ENCODE data around the gene SSU72. TPM values are rescaled to one million over a fixed set of nuclear protein-coding genes. Genes with fewer than 3 reads are reported as not detected.
"Not testable (repeated sequence)": the region's sequence is repeated elsewhere in the genome, so short reads cannot be mapped to it uniquely, and the experiment has no call there.

SSU72 gene
- total and polyA plus RNA-seq, 2 donors (not counting 1 experiment from before 2014, with no cell fraction given): 65.1 to 127 TPM

DNA sequence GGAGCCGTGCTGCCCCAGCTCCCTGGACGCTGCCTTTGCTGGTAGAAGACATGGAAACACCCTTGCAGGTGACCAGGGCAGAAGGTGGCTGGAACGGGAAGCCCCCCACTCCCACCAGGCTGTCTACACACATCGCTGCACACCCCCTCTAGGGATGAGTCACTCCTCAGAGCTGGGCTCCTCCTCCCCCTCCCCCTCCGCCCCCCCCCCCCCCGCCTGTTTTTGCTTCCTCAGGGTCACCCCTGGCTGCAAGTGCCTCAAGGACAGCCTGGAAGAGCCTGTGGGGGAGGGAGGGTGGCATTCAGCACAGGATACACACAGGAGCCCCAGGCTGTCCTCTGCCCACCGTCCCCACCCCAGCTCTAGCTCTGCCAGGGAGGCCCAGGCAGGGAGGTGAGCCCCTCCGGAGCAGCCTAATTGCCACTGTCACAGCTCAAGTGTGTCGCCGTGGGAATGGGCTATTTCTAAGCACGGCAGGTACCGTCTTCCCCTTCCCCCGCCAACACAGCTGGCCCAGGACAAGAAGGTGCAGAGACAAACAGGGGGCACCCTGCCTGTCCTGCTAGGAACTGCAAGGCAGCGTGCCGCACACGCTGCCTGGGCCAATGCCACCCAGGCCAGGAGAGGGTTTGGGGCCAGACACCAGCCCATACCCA, 22.7 kb upstream of the SSU72 start:
- H3K27me3 ChIP-seq (ENCODE audit: control insufficient read depth, insufficient read depth, low read length): peaks cover 12% of the 10 kb centered on the region
- no peak overlapping the region for H3K4me3 ChIP-seq (replicated peaks in 1 of 4; ENCODE audit: control extremely low read depth in 1 of 4, insufficient read depth in 1 of 4, low read depth in 3 of 4, low read length in 4 of 4)
- H3K9ac ChIP-seq (ENCODE audit: insufficient read depth, low read length): no peak overlapping the region
- no peaks in the 10 kb centered on the region for H3K79me2 ChIP-seq (ENCODE audit: control insufficient read depth, insufficient read depth, low read length)
- TF ChIP-seq, protein P1, sequence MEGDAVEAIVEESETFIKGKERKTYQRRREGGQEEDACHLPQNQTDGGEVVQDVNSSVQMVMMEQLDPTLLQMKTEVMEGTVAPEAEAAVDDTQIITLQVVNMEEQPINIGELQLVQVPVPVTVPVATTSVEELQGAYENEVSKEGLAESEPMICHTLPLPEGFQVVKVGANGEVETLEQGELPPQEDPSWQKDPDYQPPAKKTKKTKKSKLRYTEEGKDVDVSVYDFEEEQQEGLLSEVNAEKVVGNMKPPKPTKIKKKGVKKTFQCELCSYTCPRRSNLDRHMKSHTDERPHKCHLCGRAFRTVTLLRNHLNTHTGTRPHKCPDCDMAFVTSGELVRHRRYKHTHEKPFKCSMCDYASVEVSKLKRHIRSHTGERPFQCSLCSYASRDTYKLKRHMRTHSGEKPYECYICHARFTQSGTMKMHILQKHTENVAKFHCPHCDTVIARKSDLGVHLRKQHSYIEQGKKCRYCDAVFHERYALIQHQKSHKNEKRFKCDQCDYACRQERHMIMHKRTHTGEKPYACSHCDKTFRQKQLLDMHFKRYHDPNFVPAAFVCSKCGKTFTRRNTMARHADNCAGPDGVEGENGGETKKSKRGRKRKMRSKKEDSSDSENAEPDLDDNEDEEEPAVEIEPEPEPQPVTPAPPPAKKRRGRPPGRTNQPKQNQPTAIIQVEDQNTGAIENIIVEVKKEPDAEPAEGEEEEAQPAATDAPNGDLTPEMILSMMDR (conservative IDR thresholded peaks at IDR 0.05 in 1 of 2, IDR thresholded peaks at IDR 0.05 in 1 of 2; ENCODE audit: low read depth in 1 of 2, low read length in 2 of 2): peak; percentile 10 to 43
- TF ChIP-seq EZH2 (IDR thresholded peaks at IDR 0.05; ENCODE audit: low read length, missing control alignments): no peak
- no peak overlapping the region for H2AFZ ChIP-seq (ENCODE audit: low read length)
- H3K27ac ChIP-seq (ENCODE audit: insufficient read depth, low read length): no peak overlapping the region
- no peaks in the 10 kb centered on the region for H3K36me3 ChIP-seq (ENCODE audit: control insufficient read depth, insufficient read depth, low read length)
- H3K9me3 ChIP-seq (ENCODE audit: control insufficient read depth, insufficient read depth, low read depth, low read length): no peaks in the 10 kb centered on the region
- no peak overlapping the region for H3K4me2 ChIP-seq (ENCODE audit: extremely low read depth, insufficient read depth, low read length)
- H4K20me1 ChIP-seq (ENCODE audit: control insufficient read depth, extremely low read depth, insufficient read depth, low read length): no peaks in the 10 kb centered on the region
- peaks cover 2% of the 10 kb centered on the region for H3K4me1 ChIP-seq (ENCODE audit: control insufficient read depth, extremely low read depth, insufficient read depth, low read length)
- no peak for DNase-seq (ENCODE audit: low read depth in 2 of 2)

DNA sequence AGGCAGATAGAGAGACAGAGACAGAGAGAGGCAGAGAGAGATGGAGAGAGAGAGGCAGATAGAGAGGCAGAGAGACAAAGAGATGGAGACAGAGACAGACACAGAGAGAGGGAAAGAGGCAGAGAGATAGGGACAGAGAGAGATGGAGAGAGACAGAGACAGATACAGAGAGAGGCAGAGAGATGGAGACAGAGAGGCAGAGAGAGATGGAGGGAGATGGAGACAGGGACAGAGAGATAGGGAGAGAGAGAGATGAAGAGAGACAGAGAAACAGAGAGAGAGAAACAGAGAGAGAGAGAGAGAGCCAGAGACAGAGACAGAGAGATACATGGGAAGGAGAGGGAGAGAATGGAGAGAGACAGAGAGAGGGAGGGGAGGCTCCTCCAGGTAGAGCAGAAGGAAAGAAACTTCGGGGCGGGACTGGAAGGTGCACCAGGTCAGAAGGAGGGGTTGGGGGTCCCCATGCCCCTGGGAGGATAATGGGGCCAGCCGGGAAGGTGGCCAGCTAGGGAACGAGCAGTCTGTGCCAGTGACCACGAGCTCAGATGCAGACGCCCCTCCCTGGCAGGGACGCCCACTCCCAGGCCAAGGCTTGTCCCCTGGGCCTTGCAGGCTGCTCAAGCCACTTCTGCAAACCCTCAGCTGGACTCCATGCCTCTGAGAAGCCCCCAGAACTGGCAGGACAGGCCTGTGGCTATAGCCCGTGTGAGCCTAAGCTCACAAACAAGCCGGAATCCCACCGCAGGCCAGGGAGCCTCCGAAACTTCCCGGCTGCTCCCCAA, 22.0 kb upstream of the SSU72 start:
- H3K79me2 ChIP-seq (ENCODE audit: control insufficient read depth, insufficient read depth, low read length): no peaks in the 10 kb centered on the region
- H3K36me3 ChIP-seq (ENCODE audit: control insufficient read depth, insufficient read depth, low read length): no peaks in the 10 kb centered on the region
- no peak overlapping the region for H2AFZ ChIP-seq (ENCODE audit: low read length)
- H3K4me2 ChIP-seq (ENCODE audit: extremely low read depth, insufficient read depth, low read length): no peak overlapping the region
- no peak overlapping the region for H3K27ac ChIP-seq (ENCODE audit: insufficient read depth, low read length)
- peaks cover 12% of the 10 kb centered on the region for H3K27me3 ChIP-seq (ENCODE audit: control insufficient read depth, insufficient read depth, low read length)
- DNase-seq (ENCODE audit: low read depth in 2 of 2): no peak
- H4K20me1 ChIP-seq (ENCODE audit: control insufficient read depth, extremely low read depth, insufficient read depth, low read length): no peaks in the 10 kb centered on the region
- H3K4me3 ChIP-seq (replicated peaks in 1 of 4; ENCODE audit: control extremely low read depth in 1 of 4, insufficient read depth in 1 of 4, low read depth in 3 of 4, low read length in 4 of 4): no peak overlapping the region
- H3K4me1 ChIP-seq (ENCODE audit: control insufficient read depth, extremely low read depth, insufficient read depth, low read length): peaks cover 2% of the 10 kb centered on the region
- no peaks in the 10 kb centered on the region for H3K9me3 ChIP-seq (ENCODE audit: control insufficient read depth, insufficient read depth, low read depth, low read length)
- TF ChIP-seq, protein P1 (conservative IDR thresholded peaks at IDR 0.05 in 1 of 2, IDR thresholded peaks at IDR 0.05 in 1 of 2; ENCODE audit: low read depth in 1 of 2, low read length in 2 of 2): no peak
- no peak for TF ChIP-seq EZH2 (IDR thresholded peaks at IDR 0.05; ENCODE audit: low read length, missing control alignments)
- H3K9ac ChIP-seq (ENCODE audit: insufficient read depth, low read length): no peak overlapping the region

DNA sequence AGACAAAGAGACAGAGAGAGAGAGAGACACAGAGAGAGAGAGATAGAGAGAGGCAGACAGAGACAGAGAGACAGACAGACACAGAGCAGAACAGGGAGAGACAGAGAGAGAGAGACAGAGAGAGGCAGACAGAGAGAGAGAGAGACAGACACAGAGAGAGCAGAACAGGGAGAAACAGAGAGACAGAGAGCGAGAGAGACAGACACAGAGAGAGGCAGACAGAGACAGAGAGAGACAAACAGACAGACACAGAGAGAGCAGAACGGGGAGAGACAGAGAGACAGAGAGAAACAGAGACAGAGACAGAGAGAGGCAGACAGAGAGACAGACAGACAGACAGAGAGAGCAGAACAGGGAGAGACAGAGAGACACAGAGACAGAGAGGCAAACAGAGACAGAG, 20.7 kb upstream of the SSU72 start:
- not testable (repeated sequence) for H3K9me3 ChIP-seq (ENCODE audit: control insufficient read depth, insufficient read depth, low read depth, low read length); H3K27me3 ChIP-seq (ENCODE audit: control insufficient read depth, insufficient read depth, low read length); DNase-seq (ENCODE audit: low read depth in 2 of 2); H3K9ac ChIP-seq (ENCODE audit: insufficient read depth, low read length); H4K20me1 ChIP-seq (ENCODE audit: control insufficient read depth, extremely low read depth, insufficient read depth, low read length); H3K4me2 ChIP-seq (ENCODE audit: extremely low read depth, insufficient read depth, low read length); H3K27ac ChIP-seq (ENCODE audit: insufficient read depth, low read length); H3K4me1 ChIP-seq (ENCODE audit: control insufficient read depth, extremely low read depth, insufficient read depth, low read length); H2AFZ ChIP-seq (ENCODE audit: low read length); H3K79me2 ChIP-seq (ENCODE audit: control insufficient read depth, insufficient read depth, low read length); H3K36me3 ChIP-seq (ENCODE audit: control insufficient read depth, insufficient read depth, low read length); H3K4me3 ChIP-seq (replicated peaks in 1 of 4; ENCODE audit: control extremely low read depth in 1 of 4, insufficient read depth in 1 of 4, low read depth in 3 of 4, low read length in 4 of 4)

Data from fibroblast of lung (primary cell).